Measurements from ENCODE around the gene TMEM229B. TPM values are rescaled to one million over a fixed set of nuclear protein-coding genes. Genes with fewer than 3 reads are reported as not detected.
A peak's percentile ranks its signal among the peaks of the same experiment; 100 is the strongest.

TMEM229B gene
- total RNA-seq, 2 donors from 2014 or later: 1.1 to 1.5 TPM

- peaks cover under 1% of the 10 kb centered on the region for H3K4me1 Mint-ChIP-seq
- Histone ChIP-seq H3K27ac (ENCODE audit: low read depth, low read length) (no peak overlapping the region), H3K9me3 (ENCODE audit: control insufficient read depth, low read length) (no peaks in the 10 kb centered on the region), H3K9ac (ENCODE audit: extremely low read depth, low read length, poor library complexity, severe bottlenecking) (no peak overlapping the region), H3K4me1 (ENCODE audit: control insufficient read depth, insufficient read depth, low read length) (no peaks in the 10 kb centered on the region), H3K27me3 (ENCODE audit: control insufficient read depth, insufficient read depth, low read length, poor library complexity, severe bottlenecking) (peaks cover 16% of the 10 kb centered on the region), H3K36me3 (ENCODE audit: control insufficient read depth, insufficient read depth, low read length) (no peaks in the 10 kb centered on the region), H3K4me3 (ENCODE audit: low read length) (no peak overlapping the region)
- no peak overlapping the region for H3K27ac Mint-ChIP-seq
- DNase-seq: peak; percentile 86
- H3K36me3 Mint-ChIP-seq (ENCODE audit: low read depth): no peaks in the 10 kb centered on the region
- peaks cover 6% of the 10 kb centered on the region for H3K27me3 Mint-ChIP-seq (ENCODE audit: insufficient read depth)
- peak; percentile 94 for TF ChIP-seq CTCF (conservative IDR thresholded peaks at IDR 0.05)
- H3K4me3 Mint-ChIP-seq: no peak overlapping the region
- H3K9me3 Mint-ChIP-seq: no peaks in the 10 kb centered on the region
- 80 to 83% methylated on average over 7 to 8 of the region's 8 CpGs for WGBS, 2 experiments (ENCODE audit: insufficient coverage in 1 of 2, insufficient read length in 1 of 2)
Observed at GRCh38 chr14:67526676-67527459, 38.3 kb upstream of the TMEM229B start.

GRCh38 chr14:67526181-67526580 lies 37.7 kb upstream of the TMEM229B start:
- H3K4me3 Mint-ChIP-seq: no peak overlapping the region
- no peak for TF ChIP-seq CTCF (conservative IDR thresholded peaks at IDR 0.05)
- H3K9me3 Mint-ChIP-seq: no peaks in the 10 kb centered on the region
- Histone ChIP-seq H3K4me1 (ENCODE audit: control insufficient read depth, insufficient read depth, low read length) (no peaks in the 10 kb centered on the region), H3K9me3 (ENCODE audit: control insufficient read depth, low read length) (no peaks in the 10 kb centered on the region), H3K27ac (ENCODE audit: low read depth, low read length) (no peak overlapping the region), H3K27me3 (ENCODE audit: control insufficient read depth, insufficient read depth, low read length, poor library complexity, severe bottlenecking) (peaks cover 19% of the 10 kb centered on the region), H3K36me3 (ENCODE audit: control insufficient read depth, insufficient read depth, low read length) (no peaks in the 10 kb centered on the region), H3K4me3 (ENCODE audit: low read length) (no peak overlapping the region), H3K9ac (ENCODE audit: extremely low read depth, low read length, poor library complexity, severe bottlenecking) (no peak overlapping the region)
- DNase-seq: no peak
- H3K36me3 Mint-ChIP-seq (ENCODE audit: low read depth): no peaks in the 10 kb centered on the region
- H3K4me1 Mint-ChIP-seq: no peaks in the 10 kb centered on the region
- H3K27ac Mint-ChIP-seq: no peak overlapping the region
- peaks cover 7% of the 10 kb centered on the region for H3K27me3 Mint-ChIP-seq (ENCODE audit: insufficient read depth)
- 72 to 73% methylated on average over 5 to 6 of the region's 6 CpGs for WGBS, 2 experiments (ENCODE audit: insufficient coverage in 1 of 2, insufficient read length in 1 of 2)

- Mint-ChIP-seq H3K9me3 (no peaks in the 10 kb centered on the region), H3K36me3 (ENCODE audit: low read depth) (no peaks in the 10 kb centered on the region), H3K27me3 (ENCODE audit: insufficient read depth) (peaks cover 11% of the 10 kb centered on the region), H3K4me3 (no peak overlapping the region), H3K27ac (no peak overlapping the region), H3K4me1 (no peaks in the 10 kb centered on the region)
- no peak for DNase-seq
- no peaks in the 10 kb centered on the region for H3K4me1 ChIP-seq (ENCODE audit: control insufficient read depth, insufficient read depth, low read length)
- H3K36me3 ChIP-seq (ENCODE audit: control insufficient read depth, insufficient read depth, low read length): no peaks in the 10 kb centered on the region
- H3K9ac ChIP-seq (ENCODE audit: extremely low read depth, low read length, poor library complexity, severe bottlenecking): no peak overlapping the region
- TF ChIP-seq CTCF (conservative IDR thresholded peaks at IDR 0.05): no peak
- no peak overlapping the region for H3K4me3 ChIP-seq (ENCODE audit: low read length)
- no peaks in the 10 kb centered on the region for H3K9me3 ChIP-seq (ENCODE audit: control insufficient read depth, low read length)
- 69 to 75% methylated on average over 2 of the region's 4 CpGs for WGBS, 2 experiments (ENCODE audit: insufficient coverage in 1 of 2, insufficient read length in 1 of 2)
- H3K27me3 ChIP-seq (ENCODE audit: control insufficient read depth, insufficient read depth, low read length, poor library complexity, severe bottlenecking): peaks cover 26% of the 10 kb centered on the region
- H3K27ac ChIP-seq (ENCODE audit: low read depth, low read length): no peak overlapping the region
Observed at GRCh38 chr14:67525389-67525788, 36.9 kb upstream of the TMEM229B start.
